Measurements from ENCODE around the gene CTR9. TPM values are rescaled to one million over a fixed set of nuclear protein-coding genes. Genes with fewer than 3 reads are reported as not detected.

The CTR9 gene
- total RNA-seq, 1 experiment from 2014 or later: 55.2 TPM

DNA sequence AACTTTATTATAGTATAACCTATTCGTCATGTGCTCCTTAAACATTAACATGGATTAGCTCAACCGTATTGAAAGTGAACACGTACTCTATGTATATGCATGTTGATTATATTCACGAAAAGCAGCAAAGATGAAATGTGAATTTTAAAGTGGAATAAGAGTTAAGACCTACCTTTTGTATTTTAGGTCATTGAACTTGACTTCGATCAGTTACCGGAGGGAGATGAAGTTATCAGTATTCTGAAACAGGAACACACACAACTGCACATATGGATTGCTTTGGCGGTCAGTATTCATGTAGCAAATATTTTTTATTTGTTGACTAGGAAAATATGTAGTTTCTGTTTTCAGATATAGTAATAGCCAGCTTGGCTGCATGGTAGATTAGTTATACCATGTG is 1.4 kb downstream of the CTR9 start:
- no peak overlapping the region for H3K4me3 ChIP-seq
- no peak overlapping the region for H3K27ac ChIP-seq
- peaks cover 8% of the 10 kb centered on the region; the same call in 1 of the 2 replicates for H3K4me1 ChIP-seq
- H3K36me3 ChIP-seq: peaks cover 41% of the 10 kb centered on the region
- H3K27me3 ChIP-seq: no peaks in the 10 kb centered on the region
- no peak for DNase-seq
- H3K9me3 ChIP-seq (replicated peaks): no peaks in the 10 kb centered on the region

- H3K27ac ChIP-seq: no peak overlapping the region
- no peak overlapping the region for H3K4me3 ChIP-seq
- DNase-seq: no peak
- H3K27me3 ChIP-seq: no peaks in the 10 kb centered on the region
- H3K36me3 ChIP-seq: peaks cover 92% of the 10 kb centered on the region
- no peaks in the 10 kb centered on the region for H3K9me3 ChIP-seq (replicated peaks)
- no peaks in the 10 kb centered on the region for H3K4me1 ChIP-seq
Observed at GRCh38 chr11:10758957-10759356, 7.9 kb downstream of the CTR9 start.

DNA sequence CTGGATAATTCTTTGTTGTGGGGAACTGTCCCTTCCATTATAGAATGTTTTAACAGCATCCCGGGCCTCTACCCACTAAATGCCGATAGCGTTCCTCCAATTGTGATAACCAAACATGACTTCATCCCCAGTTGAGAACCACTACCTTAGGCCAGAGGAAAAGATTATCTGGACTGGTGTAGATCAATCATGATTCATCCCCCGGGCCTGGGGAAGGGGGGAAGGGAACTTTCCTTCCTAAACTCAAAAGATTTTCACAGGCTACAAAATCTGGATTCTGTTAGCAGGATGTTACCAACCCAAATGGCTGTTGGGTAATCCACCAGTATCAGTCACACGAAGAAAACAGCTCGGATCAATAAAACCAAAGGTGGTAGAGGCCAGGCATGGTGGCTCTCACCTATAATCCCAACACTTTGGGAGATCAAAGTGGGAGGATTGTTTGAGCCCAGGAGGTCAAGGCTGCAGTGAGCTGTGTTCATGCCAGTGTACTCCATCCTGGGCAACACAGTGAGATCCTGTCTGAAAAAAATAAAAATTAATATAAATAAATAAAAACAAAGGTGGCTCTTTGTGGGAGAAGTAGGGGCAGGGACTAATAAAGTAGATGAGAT is 10.1 kb downstream of the CTR9 start:
- Histone ChIP-seq H3K4me1 (no peaks in the 10 kb centered on the region), H3K27me3 (no peaks in the 10 kb centered on the region), H3K9me3 (replicated peaks) (no peaks in the 10 kb centered on the region), H3K4me3 (no peak overlapping the region), H3K36me3 (peaks cover 93% of the 10 kb centered on the region), H3K27ac (no peak overlapping the region)
- DNase-seq: no peak

DNA sequence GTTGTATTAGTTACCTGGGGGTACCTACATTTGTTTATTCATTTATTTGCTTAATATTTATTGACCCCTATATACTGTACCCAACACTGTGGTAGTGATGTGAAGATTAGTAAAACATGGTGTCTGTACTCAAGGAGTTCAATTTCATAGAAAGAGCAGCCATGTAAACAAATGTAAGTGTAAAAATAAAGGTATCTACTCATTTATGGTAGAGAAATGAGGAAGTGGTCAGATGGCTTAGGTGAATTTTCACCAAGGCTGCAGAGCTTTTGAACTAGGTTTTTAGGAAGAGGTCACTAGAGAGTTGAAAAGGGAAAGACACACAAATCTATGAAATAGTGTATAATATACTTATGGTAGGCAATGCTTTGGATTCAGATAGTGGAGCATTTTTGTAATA is 11.1 kb downstream of the CTR9 start:
- Histone ChIP-seq H3K4me1 (no peaks in the 10 kb centered on the region), H3K4me3 (no peak overlapping the region), H3K36me3 (peaks cover 92% of the 10 kb centered on the region), H3K27ac (no peak overlapping the region), H3K9me3 (replicated peaks) (no peaks in the 10 kb centered on the region), H3K27me3 (no peaks in the 10 kb centered on the region)
- no peak for DNase-seq

GRCh38 chr11:10762913-10763421 is 11.9 kb downstream of the CTR9 start:
- H3K27ac ChIP-seq: no peak overlapping the region
- H3K27me3 ChIP-seq: no peaks in the 10 kb centered on the region
- no peaks in the 10 kb centered on the region for H3K4me1 ChIP-seq
- no peaks in the 10 kb centered on the region for H3K9me3 ChIP-seq (replicated peaks)
- no peak for DNase-seq
- peaks cover 84% of the 10 kb centered on the region for H3K36me3 ChIP-seq
- no peak overlapping the region for H3K4me3 ChIP-seq

- Histone ChIP-seq H3K36me3 (peaks cover 76% of the 10 kb centered on the region), H3K27ac (no peak overlapping the region), H3K4me1 (no peaks in the 10 kb centered on the region), H3K4me3 (no peak overlapping the region), H3K9me3 (replicated peaks) (no peaks in the 10 kb centered on the region), H3K27me3 (no peaks in the 10 kb centered on the region)
- no peak for DNase-seq
Observed at GRCh38 chr11:10763766-10764165, 12.7 kb downstream of the CTR9 start.

GRCh38 chr11:10764412-10764811 is 13.4 kb downstream of the CTR9 start:
- peaks cover 73% of the 10 kb centered on the region for H3K36me3 ChIP-seq
- no peaks in the 10 kb centered on the region for H3K4me1 ChIP-seq
- no peaks in the 10 kb centered on the region for H3K27me3 ChIP-seq

DNA sequence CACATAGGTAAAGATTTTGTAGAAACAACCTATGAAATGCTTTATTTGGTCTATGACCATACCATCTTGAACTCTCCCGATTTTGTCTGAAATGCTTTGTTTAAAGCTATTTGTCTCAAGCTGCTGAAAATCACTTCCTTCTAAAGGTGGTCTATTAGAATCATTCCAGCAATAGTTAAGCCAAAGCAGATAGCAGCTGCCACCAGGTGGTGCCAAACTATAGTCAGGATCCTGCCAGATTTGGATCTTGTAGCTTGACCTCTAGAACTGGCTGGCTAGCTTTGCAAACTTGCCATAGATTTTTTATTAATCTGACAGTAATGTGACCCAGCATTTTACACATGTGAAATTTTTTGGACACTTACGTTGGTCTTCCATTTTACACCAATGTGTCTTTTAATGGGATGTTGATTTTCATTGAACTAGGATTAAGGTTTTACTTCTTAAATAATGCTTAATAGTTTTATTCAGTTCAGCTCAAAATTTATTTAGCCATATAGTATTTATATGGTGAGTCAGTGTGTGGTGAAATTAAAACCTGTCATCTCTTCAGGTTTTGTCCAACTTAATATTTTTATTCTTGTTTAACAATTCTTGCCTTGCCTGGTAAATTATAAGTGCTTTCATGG is 19.7 kb downstream of the CTR9 start:
- Histone ChIP-seq H3K4me3 (no peak overlapping the region), H3K27me3 (no peaks in the 10 kb centered on the region), H3K36me3 (peaks cover 77% of the 10 kb centered on the region), H3K27ac (no peak overlapping the region), H3K9me3 (replicated peaks) (no peaks in the 10 kb centered on the region), H3K4me1 (no peaks in the 10 kb centered on the region)
- peak; percentile 36 to 70 for DNase-seq

More at GRCh38 chr11:10764412-10764811, 13.4 kb downstream of the CTR9 start:
- Histone ChIP-seq H3K27ac (no peak overlapping the region), H3K4me3 (no peak overlapping the region), H3K9me3 (replicated peaks) (no peaks in the 10 kb centered on the region)
- no peak for DNase-seq

GRCh38 chr11:10771457-10771856 is 20.4 kb downstream of the CTR9 start:
- no peak for DNase-seq
- H3K36me3 ChIP-seq: peaks cover 77% of the 10 kb centered on the region

DNA sequence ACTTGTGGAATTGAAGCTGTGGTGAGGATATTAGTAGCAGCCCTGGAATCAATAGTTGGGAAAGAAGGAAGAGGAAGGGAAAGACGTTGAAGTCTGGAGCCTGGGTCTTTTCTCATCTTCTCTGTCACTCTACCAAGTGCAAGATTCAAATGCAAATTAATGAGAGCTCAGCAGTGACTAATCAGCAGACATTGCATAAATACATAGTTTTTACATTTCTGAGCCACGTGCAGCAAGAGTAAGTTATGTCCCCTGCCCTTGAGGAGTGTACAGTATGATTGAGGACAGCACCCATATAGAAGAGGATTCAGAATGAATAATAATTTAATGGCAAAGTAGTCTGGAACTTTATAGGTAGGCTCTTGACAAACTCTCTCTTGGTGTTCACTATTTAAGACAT is 23.8 kb downstream of the CTR9 start:
- no peak for DNase-seq
- H3K27me3 ChIP-seq: no peaks in the 10 kb centered on the region
- H3K27ac ChIP-seq: no peak overlapping the region
- no peaks in the 10 kb centered on the region for H3K4me1 ChIP-seq
- peaks cover 84% of the 10 kb centered on the region for H3K36me3 ChIP-seq
- no peak overlapping the region for H3K4me3 ChIP-seq
- no peaks in the 10 kb centered on the region for H3K9me3 ChIP-seq (replicated peaks)

More at GRCh38 chr11:10771457-10771856, 20.4 kb downstream of the CTR9 start:
- Histone ChIP-seq H3K4me3 (no peak overlapping the region), H3K9me3 (replicated peaks) (no peaks in the 10 kb centered on the region), H3K27me3 (no peaks in the 10 kb centered on the region), H3K27ac (no peak overlapping the region), H3K4me1 (no peaks in the 10 kb centered on the region)

- Histone ChIP-seq H3K27ac (no peak overlapping the region), H3K4me3 (no peak overlapping the region), H3K27me3 (no peaks in the 10 kb centered on the region), H3K4me1 (no peaks in the 10 kb centered on the region), H3K9me3 (replicated peaks) (no peaks in the 10 kb centered on the region), H3K36me3 (peaks cover 60% of the 10 kb centered on the region)
- no peak for DNase-seq
Observed at GRCh38 chr11:10777393-10777793, 26.3 kb downstream of the CTR9 start.

DNA sequence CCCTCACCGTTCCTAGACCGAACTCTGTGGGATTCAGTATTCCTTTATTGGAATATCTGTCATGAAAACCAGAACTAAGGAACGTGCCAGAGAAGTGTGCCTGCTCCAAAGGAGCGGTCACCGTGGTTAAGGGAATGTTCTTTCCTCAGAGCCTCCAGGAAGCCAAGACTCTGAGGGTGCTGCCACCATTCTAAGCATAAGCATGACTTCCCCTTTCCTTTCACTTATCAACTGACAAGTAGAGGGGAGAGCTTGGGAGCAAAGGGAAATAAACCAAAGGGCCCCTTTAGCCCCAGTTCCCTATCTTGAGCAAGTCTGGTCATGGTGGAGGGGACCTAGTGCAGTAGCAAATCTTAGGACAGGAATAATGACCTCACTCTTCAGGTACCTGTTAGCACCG is 26.8 kb downstream of the CTR9 start:
- Histone ChIP-seq H3K27me3 (no peaks in the 10 kb centered on the region), H3K36me3 (peaks cover 56% of the 10 kb centered on the region), H3K4me3 (no peak overlapping the region), H3K27ac (no peak overlapping the region), H3K9me3 (replicated peaks) (no peaks in the 10 kb centered on the region), H3K4me1 (no peaks in the 10 kb centered on the region)
- DNase-seq: no peak

DNA sequence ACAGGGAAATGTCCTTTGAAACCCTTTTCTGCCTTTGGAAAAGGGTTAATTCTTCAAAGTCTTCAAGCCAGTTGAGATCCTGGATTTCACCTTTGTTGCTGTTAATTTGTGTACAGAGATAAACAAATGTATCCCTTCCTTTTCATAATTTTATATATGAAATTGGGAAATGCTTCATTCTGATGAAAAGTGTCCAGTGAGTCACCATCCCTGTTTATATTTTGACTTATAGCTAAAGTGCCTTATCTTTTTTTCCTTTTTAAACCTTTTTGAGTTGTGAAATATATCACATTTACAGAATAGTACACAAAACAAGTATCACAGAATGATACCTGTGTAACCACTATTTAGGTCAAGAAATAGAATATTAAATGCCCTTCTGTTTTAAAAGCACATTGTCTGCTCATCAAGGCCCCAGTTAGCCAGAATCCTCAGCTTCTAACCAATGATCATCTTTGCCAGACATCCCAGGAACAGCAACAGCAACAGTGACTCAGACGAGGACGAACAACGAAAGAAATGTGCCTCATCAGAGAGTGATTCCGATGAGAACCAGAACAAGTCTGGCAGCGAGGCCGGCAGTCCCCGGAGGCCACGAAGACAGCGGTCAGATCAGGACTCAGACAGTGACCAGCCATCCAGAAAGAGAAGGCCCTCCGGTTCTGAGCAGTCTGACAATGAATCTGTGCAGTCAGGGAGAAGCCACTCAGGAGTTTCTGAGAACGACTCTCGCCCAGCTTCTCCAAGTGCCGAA is 27.3 kb downstream of the CTR9 start:
- peaks cover 50% of the 10 kb centered on the region for H3K36me3 ChIP-seq
- no peak for DNase-seq

GRCh38 chr11:10779086-10779485 is 28.0 kb downstream of the CTR9 start:
- H3K36me3 ChIP-seq: peaks cover 45% of the 10 kb centered on the region
- no peaks in the 10 kb centered on the region for H3K27me3 ChIP-seq
- H3K27ac ChIP-seq: no peak overlapping the region
- no peak overlapping the region for H3K4me3 ChIP-seq
- no peaks in the 10 kb centered on the region for H3K9me3 ChIP-seq (replicated peaks)
- DNase-seq: no peak
- peaks cover 4% of the 10 kb centered on the region for H3K4me1 ChIP-seq

More for the DNA sequence above, 27.3 kb downstream of the CTR9 start:
- Histone ChIP-seq H3K9me3 (replicated peaks) (no peaks in the 10 kb centered on the region), H3K27ac (no peak overlapping the region), H3K4me1 (no peaks in the 10 kb centered on the region), H3K27me3 (no peaks in the 10 kb centered on the region), H3K4me3 (no peak overlapping the region)

- Histone ChIP-seq H3K27me3 (no peaks in the 10 kb centered on the region), H3K4me1 (peaks cover 13% of the 10 kb centered on the region), H3K4me3 (no peak overlapping the region), H3K9me3 (replicated peaks) (no peaks in the 10 kb centered on the region), H3K36me3 (peaks cover 37% of the 10 kb centered on the region), H3K27ac (no peak overlapping the region)
- no peak for DNase-seq
Observed at GRCh38 chr11:10780040-10780439, 29.0 kb downstream of the CTR9 start.
